Measurements from ENCODE around the gene CHD9.

CHD9 gene

DNA sequence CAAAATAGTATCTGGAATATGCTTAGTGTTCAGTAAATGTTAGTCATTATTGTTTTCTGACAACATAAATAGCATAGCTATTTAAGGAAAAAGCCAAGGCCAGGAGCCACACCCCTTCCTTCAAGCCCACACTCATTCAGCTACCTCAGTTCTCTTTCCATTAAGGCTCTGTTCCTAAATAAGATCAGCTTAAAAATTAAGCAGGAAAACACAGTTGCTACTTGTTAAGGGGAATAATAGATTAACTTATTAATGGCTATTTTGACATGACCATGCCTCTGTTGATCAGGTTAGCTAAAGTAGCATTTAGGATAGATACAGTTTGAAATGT lies 158.1 kb downstream of the CHD9 start:
- TF ChIP-seq REST (IDR thresholded peaks at IDR 0.05; ENCODE audit: insufficient read depth in 1 of 2, low read depth in 2 of 2, low read length in 2 of 2) (no peak), POLR2AphosphoS5 (IDR thresholded peaks at IDR 0.05; ENCODE audit: low read depth, low read length) (no peak), FOXP2 (optimal IDR thresholded peaks at IDR 0.05; ENCODE audit: borderline replicate concordance, extremely low read depth, extremely low read length, insufficient read depth) (no peak), SIN3A (IDR thresholded peaks at IDR 0.05; ENCODE audit: borderline replicate concordance, insufficient read depth, low read length) (no peak), TAF1 (IDR thresholded peaks at IDR 0.05; ENCODE audit: borderline replicate concordance, insufficient read depth, low read length) (no peak)

GRCh38 chr16:53213542-53213941 lies 158.8 kb downstream of the CHD9 start:
- no peak for TF ChIP-seq POLR2AphosphoS5 (IDR thresholded peaks at IDR 0.05; ENCODE audit: low read depth, low read length)
- TF ChIP-seq FOXP2 (optimal IDR thresholded peaks at IDR 0.05; ENCODE audit: borderline replicate concordance, extremely low read depth, extremely low read length, insufficient read depth) = no peak
- TF ChIP-seq REST (IDR thresholded peaks at IDR 0.05; ENCODE audit: insufficient read depth in 1 of 2, low read depth in 2 of 2, low read length in 2 of 2) = no peak
- no peak for TF ChIP-seq SIN3A (IDR thresholded peaks at IDR 0.05; ENCODE audit: borderline replicate concordance, insufficient read depth, low read length)
- no peak for TF ChIP-seq TAF1 (IDR thresholded peaks at IDR 0.05; ENCODE audit: borderline replicate concordance, insufficient read depth, low read length)

DNA sequence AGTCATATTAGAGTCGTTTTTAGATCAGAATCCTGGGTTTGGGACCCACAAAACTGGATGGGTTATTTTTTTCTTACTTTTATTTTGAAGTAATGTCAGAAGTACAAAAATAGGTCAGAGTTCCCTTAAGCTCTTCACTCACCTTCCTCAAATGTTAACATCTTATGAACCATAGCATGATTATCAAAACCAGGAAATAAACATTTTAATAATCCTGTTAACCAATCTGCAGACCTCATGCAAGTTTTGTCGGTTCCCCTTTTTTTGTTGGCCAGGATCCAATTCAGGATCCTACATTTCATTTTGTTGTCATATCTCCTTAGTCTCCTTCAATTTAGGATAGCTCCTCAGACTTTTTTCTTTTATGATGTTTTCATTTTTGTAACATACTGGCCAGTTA lies 162.0 kb downstream of the CHD9 start:
- TF ChIP-seq SIN3A (IDR thresholded peaks at IDR 0.05; ENCODE audit: borderline replicate concordance, insufficient read depth, low read length) (no peak), TAF1 (IDR thresholded peaks at IDR 0.05; ENCODE audit: borderline replicate concordance, insufficient read depth, low read length) (no peak), FOXP2 (optimal IDR thresholded peaks at IDR 0.05; ENCODE audit: borderline replicate concordance, extremely low read depth, extremely low read length, insufficient read depth) (no peak), REST (IDR thresholded peaks at IDR 0.05; ENCODE audit: insufficient read depth in 1 of 2, low read depth in 2 of 2, low read length in 2 of 2) (no peak), POLR2AphosphoS5 (IDR thresholded peaks at IDR 0.05; ENCODE audit: low read depth, low read length) (no peak)

GRCh38 chr16:53219371-53219770 lies 164.6 kb downstream of the CHD9 start:
- TF ChIP-seq SIN3A (IDR thresholded peaks at IDR 0.05; ENCODE audit: borderline replicate concordance, insufficient read depth, low read length) (no peak), POLR2AphosphoS5 (IDR thresholded peaks at IDR 0.05; ENCODE audit: low read depth, low read length) (no peak), REST (IDR thresholded peaks at IDR 0.05; ENCODE audit: insufficient read depth in 1 of 2, low read depth in 2 of 2, low read length in 2 of 2) (no peak), TAF1 (IDR thresholded peaks at IDR 0.05; ENCODE audit: borderline replicate concordance, insufficient read depth, low read length) (no peak), FOXP2 (optimal IDR thresholded peaks at IDR 0.05; ENCODE audit: borderline replicate concordance, extremely low read depth, extremely low read length, insufficient read depth) (no peak)

Data from PFSK-1 (cell line).